HG03097 (cell line): ENCODE measurements around the gene PRKCE.

Source experiments
- ATAC-seq: cut with Tn5 transposase; IDR thresholded peaks from one replicate; pipeline ENCODE4 v1.9.1; 2021; ENCODE audit not compliant: unreplicated experiment, low FRiP score

Gene PRKCE

DNA sequence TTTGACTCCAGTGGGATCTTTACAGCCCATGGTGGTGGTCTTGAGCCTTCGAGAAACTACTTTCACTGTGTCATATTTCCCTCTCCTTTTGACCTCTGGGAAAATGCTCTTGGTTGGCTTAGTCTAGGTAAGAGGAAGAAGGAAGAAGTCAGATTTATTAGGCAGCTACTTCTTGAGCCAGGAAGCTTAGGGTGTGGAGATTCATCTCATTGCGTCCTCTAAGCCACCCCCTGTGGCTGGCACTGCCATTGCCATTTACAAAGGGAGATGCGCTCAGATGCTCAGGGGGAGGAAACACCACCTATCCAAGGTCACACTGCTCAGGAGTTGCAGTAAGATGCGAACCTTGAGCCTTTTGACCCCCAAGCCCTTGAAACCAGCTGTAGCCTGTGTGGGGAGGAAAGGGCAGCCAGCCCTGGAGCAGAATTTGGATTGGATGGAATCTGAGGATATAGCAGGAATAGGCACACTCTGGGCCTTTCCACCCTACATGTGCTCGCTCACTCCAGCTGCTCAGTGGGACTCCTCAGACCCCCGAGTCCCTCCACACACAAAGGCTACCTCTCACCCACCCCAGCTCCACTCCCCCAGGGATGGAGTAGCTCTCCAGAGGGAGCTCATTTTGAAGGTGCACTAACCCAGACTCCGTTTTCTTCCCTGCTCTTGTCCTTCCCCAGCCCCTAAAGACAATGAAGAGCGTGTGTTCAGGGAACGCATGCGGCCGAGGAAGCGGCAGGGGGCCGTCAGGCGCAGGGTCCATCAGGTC lies 324.5 kb downstream of the PRKCE start:
- no peak for ATAC-seq

DNA sequence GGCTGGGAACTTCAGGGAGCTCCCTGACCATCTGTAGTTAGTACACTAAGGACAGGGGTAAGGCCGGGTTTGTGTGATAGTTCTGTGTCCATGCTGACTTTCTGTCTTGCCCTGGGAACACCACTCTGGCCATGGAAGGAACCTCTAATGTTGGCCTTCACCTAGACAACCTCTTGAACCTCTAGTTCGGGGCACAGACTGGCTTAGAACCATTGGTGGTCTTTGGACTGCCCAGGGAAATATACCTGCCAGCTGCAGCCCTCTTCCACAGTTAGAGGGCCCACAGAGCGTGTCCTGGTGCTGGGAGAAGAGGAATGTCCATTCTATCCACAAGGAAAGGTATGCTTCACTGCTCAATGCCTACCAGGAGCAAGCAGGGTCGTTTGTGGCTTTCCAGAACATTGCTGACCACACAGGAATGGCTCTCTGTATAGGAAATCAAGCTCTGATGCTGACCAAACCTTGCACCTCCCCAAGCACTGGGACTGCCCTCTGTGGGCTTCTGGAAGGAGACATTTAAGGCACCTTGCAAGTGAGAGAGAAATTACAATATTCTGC lies 326.9 kb downstream of the PRKCE start:
- ATAC-seq, result no peak

GRCh38 chr2:45979065-45979464 lies 327.6 kb downstream of the PRKCE start:
- no peak for ATAC-seq

DNA sequence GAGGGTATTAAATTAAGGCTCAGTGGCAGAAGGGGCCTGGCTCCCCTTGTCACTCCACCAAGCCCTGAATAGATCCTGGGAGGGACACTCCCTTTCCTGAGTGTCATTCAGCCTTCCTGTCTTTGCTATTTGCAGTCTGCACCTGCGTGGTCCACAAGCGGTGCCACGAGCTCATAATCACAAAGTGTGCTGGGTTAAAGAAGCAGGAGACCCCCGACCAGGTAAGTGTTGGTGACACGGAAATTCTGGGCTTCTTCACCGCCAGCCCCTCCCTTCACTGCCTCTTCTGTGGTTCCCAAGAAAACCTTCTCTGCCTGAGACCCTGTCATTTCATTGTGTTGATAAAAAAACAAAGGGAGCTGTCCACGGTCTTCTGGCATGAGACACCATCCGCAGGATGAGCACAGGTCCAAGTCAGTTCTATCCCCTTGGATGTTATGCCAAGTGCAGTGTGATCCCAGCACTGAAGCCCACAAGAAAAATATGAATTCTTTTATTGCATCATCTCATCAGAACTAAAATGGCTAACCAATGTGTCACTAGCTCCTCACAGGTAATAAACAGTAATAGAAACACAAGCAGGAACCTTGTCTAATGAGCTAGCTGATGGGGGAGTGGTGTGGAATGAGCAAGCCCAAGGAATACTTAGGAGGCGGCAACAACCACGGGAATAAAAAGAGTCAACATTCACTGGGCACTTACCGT lies 328.8 kb downstream of the PRKCE start:
- ATAC-seq, result no peak

GRCh38 chr2:45981384-45981930 lies 330.0 kb downstream of the PRKCE start:
- no peak for ATAC-seq

- ATAC-seq, result no peak
Measured at GRCh38 chr2:45982096-45982495, 330.6 kb downstream of the PRKCE start.

DNA sequence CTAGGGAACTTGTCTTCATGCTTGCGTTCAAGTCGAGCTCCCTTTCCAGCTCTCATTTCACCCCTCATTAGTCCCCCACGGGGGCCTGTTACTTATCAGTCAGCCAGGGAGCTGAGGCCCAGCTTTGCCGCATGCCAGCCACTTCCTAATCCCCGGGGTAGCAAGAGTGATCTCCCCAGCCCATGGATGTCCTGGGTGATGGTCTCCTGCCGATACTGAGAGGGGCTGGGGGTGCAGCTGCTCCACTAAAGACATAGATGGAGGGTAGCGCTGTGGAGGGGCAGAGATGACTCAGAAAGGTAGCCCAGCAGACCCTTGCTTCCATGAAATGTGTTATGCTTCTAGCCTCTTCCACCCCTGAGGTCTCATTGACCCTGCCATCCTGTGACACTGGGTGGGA lies 331.7 kb downstream of the PRKCE start:
- no peak for ATAC-seq

DNA sequence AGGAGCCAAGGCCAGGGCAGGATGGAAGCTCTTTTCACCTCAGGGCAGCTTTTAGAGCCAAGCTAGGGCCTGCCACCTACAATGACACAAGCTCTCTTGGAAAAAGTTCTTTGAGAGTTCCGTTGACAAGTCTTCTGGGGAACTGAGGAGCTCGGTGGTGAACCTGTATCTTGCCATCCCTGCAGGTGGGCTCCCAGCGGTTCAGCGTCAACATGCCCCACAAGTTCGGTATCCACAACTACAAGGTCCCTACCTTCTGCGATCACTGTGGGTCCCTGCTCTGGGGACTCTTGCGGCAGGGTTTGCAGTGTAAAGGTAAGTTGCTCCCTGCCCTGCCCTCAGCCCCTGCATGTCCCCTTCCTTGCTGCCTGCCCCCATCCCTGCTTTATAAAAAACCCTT lies 332.9 kb downstream of the PRKCE start:
- no peak for ATAC-seq

- ATAC-seq, result no peak
Measured at GRCh38 chr2:45984896-45985473, 333.5 kb downstream of the PRKCE start.

GRCh38 chr2:45986509-45986908 lies 335.0 kb downstream of the PRKCE start:
- ATAC-seq, result no peak

- ATAC-seq, result no peak
Measured at GRCh38 chr2:45987856-45988255, 336.4 kb downstream of the PRKCE start.

GRCh38 chr2:45988879-45989278 lies 337.4 kb downstream of the PRKCE start:
- ATAC-seq, result no peak

- ATAC-seq, result no peak
Measured at GRCh38 chr2:45990131-45990530, 338.7 kb downstream of the PRKCE start.

GRCh38 chr2:45992021-45992740 lies 340.7 kb downstream of the PRKCE start:
- no peak for ATAC-seq

- no peak for ATAC-seq
Measured at GRCh38 chr2:45992741-45993475, 341.4 kb downstream of the PRKCE start.

DNA sequence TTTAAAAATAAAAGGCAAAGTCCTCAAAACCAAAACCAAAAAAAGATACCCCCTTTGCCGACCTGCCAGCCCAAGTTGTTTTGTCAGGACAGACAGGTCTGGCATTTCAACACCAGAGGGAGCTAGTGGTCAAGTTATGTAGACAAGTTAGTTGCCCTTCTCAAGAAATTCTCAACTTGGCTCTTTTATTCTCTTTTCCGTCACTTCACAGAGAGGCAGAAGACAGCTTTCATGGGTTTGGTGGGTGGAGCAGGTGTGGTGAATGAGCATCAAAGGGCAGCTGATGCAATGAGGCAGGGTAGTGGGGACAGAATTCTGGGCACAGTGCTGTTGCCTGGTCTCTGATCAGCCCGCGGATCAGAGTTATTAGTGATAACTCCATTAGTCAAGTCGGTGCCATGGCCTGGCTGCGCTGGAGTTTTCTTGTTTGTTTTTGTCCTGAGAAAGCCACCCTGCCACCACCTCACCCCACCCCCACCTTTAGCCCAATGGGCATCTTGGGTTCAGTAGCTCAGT lies 342.1 kb downstream of the PRKCE start:
- ATAC-seq, result no peak

- no peak for ATAC-seq
Measured at GRCh38 chr2:45994060-45994459, 342.6 kb downstream of the PRKCE start.

GRCh38 chr2:46000660-46001059 lies 349.2 kb downstream of the PRKCE start:
- no peak for ATAC-seq

- no peak for ATAC-seq
Measured at GRCh38 chr2:46001290-46001689, 349.8 kb downstream of the PRKCE start.
